Activated B cell treated with CpG ODN at 0.5 μM for 24 hours (primary cell): Measurements from ENCODE around the gene SHISA6. TPM values are rescaled to one million over a fixed set of nuclear protein-coding genes. Genes with fewer than 3 reads are reported as not detected.

Experiments
- ATAC-seq: fragments of 200-7000 bp; cut with Tn5 transposase; one replicate; pipeline ENCODE4 v1.10.0; 2021; ENCODE audit warnings: low read depth, mild to moderate bottlenecking, moderate library complexity
- CTCF ChIA-PET: fragments of 350-600 bp; sonication (Branson Sonifier 250); formaldehyde crosslinking; loops from one replicate; lab custom pipeline; 2021; ENCODE audit warnings: antibody characterized with exemption; lab: Charles Lee
- POLR2A ChIA-PET: fragments of 350-600 bp; sonication (Branson Sonifier 250); formaldehyde crosslinking; loops from one replicate; lab custom pipeline; 2021; ENCODE audit warnings: antibody characterized with exemption; lab: Charles Lee
- DNase-seq: peaks from one replicate; pipeline ENCODE4 v3.0.0; 2022
- H3K27ac Mint-ChIP-seq: one replicate; pipeline ENCODE4 v1.8.0; 2020; ENCODE audit warnings: mixed read lengths
- H3K27me3 Mint-ChIP-seq: one replicate; pipeline ENCODE4 v1.8.0; 2021; ENCODE audit warnings: mixed read lengths
- H3K36me3 Mint-ChIP-seq: one replicate; pipeline ENCODE4 v1.8.0; 2021; ENCODE audit warnings: low read depth, mixed read lengths
- H3K4me1 Mint-ChIP-seq: one replicate; pipeline ENCODE4 v1.8.0; 2021; ENCODE audit warnings: mixed read lengths
- H3K4me3 Mint-ChIP-seq: one replicate; pipeline ENCODE4 v1.8.0; 2020; ENCODE audit warnings: mild to moderate bottlenecking, mixed read lengths
- H3K9me3 Mint-ChIP-seq: one replicate; pipeline ENCODE4 v1.8.0; 2020; ENCODE audit warnings: mixed read lengths
- CTCF ChIP-seq: fragments of 200-600 bp; IDR thresholded peaks from one replicate; pipeline ENCODE4 v1.8.0; 2022; ENCODE audit warnings: antibody characterized with exemption, mild to moderate bottlenecking
- intact Hi-C: fragments of 100-400 bp; cut with micrococcal nuclease; formaldehyde crosslinking; loops from one replicate; pipeline ENCODE4 v1.15.1; 2024
- total RNA-seq: library from RNA; stranded (reverse); gene quantifications from 2 replicates; pipeline ENCODE4 v1.2.3, GENCODE V29; 2022

The SHISA6 gene
- total RNA-seq, 1 donor from 2014 or later, result not detected

- Mint-ChIP-seq H3K27ac (no peak overlapping the region), H3K36me3 (no peaks in the 10 kb centered on the region), H3K4me1 (no peaks in the 10 kb centered on the region), H3K27me3 (no peaks in the 10 kb centered on the region), H3K4me3 (no peak overlapping the region), H3K9me3 (peaks cover 11% of the 10 kb centered on the region)
- ChIA-PET CTCF (no interaction called here), POLR2A (no interaction called here)
- intact Hi-C loops, result no loop called here
- ATAC-seq (no peak), DNase-seq (no peak)
- TF ChIP-seq CTCF, result no peak
Observed at GRCh38 chr17:11380761-11381160, 139.7 kb downstream of the SHISA6 start.

GRCh38 chr17:11383157-11383556 is 142.1 kb downstream of the SHISA6 start:
- intact Hi-C loops, result no loop called here
- ATAC-seq (no peak), DNase-seq (no peak)
- TF ChIP-seq CTCF, result no peak
- H3K27ac Mint-ChIP-seq, result no peak overlapping the region
- CTCF ChIA-PET, result no interaction called here
- H3K4me1 Mint-ChIP-seq, result no peaks in the 10 kb centered on the region
- POLR2A ChIA-PET, result no interaction called here
- H3K27me3 Mint-ChIP-seq, result no peaks in the 10 kb centered on the region
- H3K36me3 Mint-ChIP-seq, result no peaks in the 10 kb centered on the region
- peaks cover 11% of the 10 kb centered on the region for H3K9me3 Mint-ChIP-seq
- no peak overlapping the region for H3K4me3 Mint-ChIP-seq

GRCh38 chr17:11384131-11384530 is 143.1 kb downstream of the SHISA6 start:
- H3K4me1 Mint-ChIP-seq, result no peaks in the 10 kb centered on the region
- POLR2A ChIA-PET, result no interaction called here
- DNase-seq (no peak), ATAC-seq (no peak)
- CTCF ChIA-PET, result no interaction called here
- H3K4me3 Mint-ChIP-seq, result no peak overlapping the region
- TF ChIP-seq CTCF, result no peak
- no peaks in the 10 kb centered on the region for H3K27me3 Mint-ChIP-seq
- no peaks in the 10 kb centered on the region for H3K36me3 Mint-ChIP-seq
- peaks cover 6% of the 10 kb centered on the region for H3K9me3 Mint-ChIP-seq
- no peak overlapping the region for H3K27ac Mint-ChIP-seq
- intact Hi-C loops, result no loop called here

GRCh38 chr17:11387610-11388009 is 146.6 kb downstream of the SHISA6 start:
- Mint-ChIP-seq H3K27me3 (no peaks in the 10 kb centered on the region), H3K9me3 (peaks cover 8% of the 10 kb centered on the region), H3K27ac (no peak overlapping the region), H3K4me1 (no peaks in the 10 kb centered on the region), H3K36me3 (no peaks in the 10 kb centered on the region), H3K4me3 (no peak overlapping the region)
- intact Hi-C loops, result no loop called here
- ATAC-seq (no peak), DNase-seq (no peak)
- POLR2A ChIA-PET, result no interaction called here
- no peak for TF ChIP-seq CTCF
- CTCF ChIA-PET, result no interaction called here

GRCh38 chr17:11388054-11388453 is 147.0 kb downstream of the SHISA6 start:
- intact Hi-C loops, result no loop called here
- H3K27ac Mint-ChIP-seq, result no peak overlapping the region

More at GRCh38 chr17:11388054-11388453, 147.0 kb downstream of the SHISA6 start:
- POLR2A ChIA-PET, result no interaction called here
- peaks cover 9% of the 10 kb centered on the region for H3K9me3 Mint-ChIP-seq
- no peaks in the 10 kb centered on the region for H3K27me3 Mint-ChIP-seq
- ATAC-seq (no peak), DNase-seq (no peak)
- TF ChIP-seq CTCF, result no peak
- CTCF ChIA-PET, result no interaction called here
- H3K4me3 Mint-ChIP-seq, result no peak overlapping the region
- H3K36me3 Mint-ChIP-seq, result no peaks in the 10 kb centered on the region
- H3K4me1 Mint-ChIP-seq, result no peaks in the 10 kb centered on the region
